ENCODE measurements around the gene ENOPH1. TPM values are rescaled to one million over a fixed set of nuclear protein-coding genes. Genes with fewer than 3 reads are reported as not detected.
A peak's percentile ranks its signal among the peaks of the same experiment; 100 is the strongest.

The ENOPH1 gene
- total and polyA plus RNA-seq, 9 of the 15 experiments (the other 6 are each of a cell fraction or from before 2014, with no cell fraction given): 29.8 to 71.4 (median 48.9) TPM

DNA sequence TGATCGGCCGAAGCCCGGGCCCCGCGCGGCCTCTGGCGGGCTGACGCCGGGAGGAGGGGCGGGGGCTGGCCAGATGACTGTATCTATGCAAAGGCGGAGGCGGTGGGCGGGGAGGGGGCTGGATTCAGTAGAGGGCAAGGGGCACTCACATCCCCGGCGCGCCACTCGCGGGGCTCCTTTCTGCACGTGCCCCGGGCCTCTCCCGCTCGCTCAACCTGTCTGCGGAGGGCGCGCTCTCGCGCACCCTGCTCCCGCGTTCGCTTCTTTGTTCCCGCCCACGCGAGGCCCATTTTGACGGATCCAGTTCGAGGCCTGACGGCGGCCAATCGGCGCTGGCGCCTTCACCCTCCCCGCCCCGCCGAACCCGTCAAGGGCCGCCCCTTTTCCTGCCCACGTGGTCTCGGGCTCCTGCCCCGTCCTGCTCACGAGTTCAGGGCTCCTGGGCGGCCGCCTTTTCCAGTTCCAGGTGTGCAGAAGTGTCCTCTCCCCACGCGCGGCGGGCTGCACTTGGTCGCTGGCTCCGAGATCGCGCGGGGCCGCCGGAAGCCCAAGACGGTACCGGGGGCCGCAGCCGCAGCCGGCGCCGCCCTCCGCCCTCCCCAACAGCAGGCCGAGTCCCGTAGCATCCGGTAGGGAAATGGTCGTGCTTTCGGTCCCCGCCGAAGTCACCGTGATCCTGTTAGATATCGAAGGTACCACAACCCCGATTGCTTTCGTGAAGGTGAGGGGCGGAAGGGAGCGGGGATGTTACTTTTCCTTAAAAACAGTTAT lies at the start of gene ENOPH1, which contains the start of gene HNRNPDL (continued):
- TF ChIP-seq NR2C2 (CRISPR knock-in tag; IDR thresholded peaks at IDR 0.05) (peak; percentile 63; the same call in 1 of the 2 replicates), NR2C2 (tag; IDR thresholded peaks at IDR 0.05) (peak; percentile 88), SP1 (CRISPR knock-in tag; IDR thresholded peaks at IDR 0.05) (peak; percentile 91), CREM (IDR thresholded peaks at IDR 0.05; ENCODE audit: low read depth) (peak; percentile 47), PRPF4 (IDR thresholded peaks at IDR 0.05; ENCODE audit: insufficient read depth, low read depth, low read length, poor library complexity, severe bottlenecking) (peak; percentile 47), SMARCB1 (IDR thresholded peaks at IDR 0.05; ENCODE audit: insufficient read length, low read depth) (no peak), MED1 (CRISPR knock-in tag; IDR thresholded peaks at IDR 0.05; ENCODE audit: borderline replicate concordance) (no peak), NONO (IDR thresholded peaks at IDR 0.05; ENCODE audit: low read depth in 2 of 2, low read length in 1 of 2) (0 out of 4 replicates have a peak, but pooled peaks of 1 of the 2 experiments have one; percentile 11), SAFB (IDR thresholded peaks at IDR 0.05; ENCODE audit: borderline replicate concordance, low read depth, low read length) (peak; percentile 73), ZNF764 (CRISPR knock-in tag; IDR thresholded peaks at IDR 0.05; ENCODE audit: low read depth) (no peak), GTF2E2 (tag; IDR thresholded peaks at IDR 0.05) (0 out of 2 replicates have a peak, but pooled peaks have one; percentile 1), HNRNPL (IDR thresholded peaks at IDR 0.05; ENCODE audit: low read depth, low read length) (peak; percentile 41; the same call in 1 of the 2 replicates), ZNF197 (CRISPR knock-in tag; IDR thresholded peaks at IDR 0.05; ENCODE audit: low read depth) (0 out of 2 replicates have a peak, but pooled peaks have one; percentile 8), ATF7 (IDR thresholded peaks at IDR 0.05) (peak; percentile 64; the same call in 1 of the 2 replicates)
- TF ChIP-seq, protein P1, sequence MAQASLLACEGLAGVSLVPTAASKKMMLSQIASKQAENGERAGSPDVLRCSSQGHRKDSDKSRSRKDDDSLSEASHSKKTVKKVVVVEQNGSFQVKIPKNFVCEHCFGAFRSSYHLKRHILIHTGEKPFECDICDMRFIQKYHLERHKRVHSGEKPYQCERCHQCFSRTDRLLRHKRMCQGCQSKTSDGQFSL (CRISPR knock-in tag; IDR thresholded peaks at IDR 0.05): peak; percentile 54; the same call in 1 of the 2 replicates
- TF ChIP-seq, protein P1 (tag; IDR thresholded peaks at IDR 0.05): no peak
- TF ChIP-seq, protein P2, sequence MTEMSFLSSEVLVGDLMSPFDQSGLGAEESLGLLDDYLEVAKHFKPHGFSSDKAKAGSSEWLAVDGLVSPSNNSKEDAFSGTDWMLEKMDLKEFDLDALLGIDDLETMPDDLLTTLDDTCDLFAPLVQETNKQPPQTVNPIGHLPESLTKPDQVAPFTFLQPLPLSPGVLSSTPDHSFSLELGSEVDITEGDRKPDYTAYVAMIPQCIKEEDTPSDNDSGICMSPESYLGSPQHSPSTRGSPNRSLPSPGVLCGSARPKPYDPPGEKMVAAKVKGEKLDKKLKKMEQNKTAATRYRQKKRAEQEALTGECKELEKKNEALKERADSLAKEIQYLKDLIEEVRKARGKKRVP (CRISPR knock-in tag; IDR thresholded peaks at IDR 0.05): no peak
- TF ChIP-seq, protein P3, sequence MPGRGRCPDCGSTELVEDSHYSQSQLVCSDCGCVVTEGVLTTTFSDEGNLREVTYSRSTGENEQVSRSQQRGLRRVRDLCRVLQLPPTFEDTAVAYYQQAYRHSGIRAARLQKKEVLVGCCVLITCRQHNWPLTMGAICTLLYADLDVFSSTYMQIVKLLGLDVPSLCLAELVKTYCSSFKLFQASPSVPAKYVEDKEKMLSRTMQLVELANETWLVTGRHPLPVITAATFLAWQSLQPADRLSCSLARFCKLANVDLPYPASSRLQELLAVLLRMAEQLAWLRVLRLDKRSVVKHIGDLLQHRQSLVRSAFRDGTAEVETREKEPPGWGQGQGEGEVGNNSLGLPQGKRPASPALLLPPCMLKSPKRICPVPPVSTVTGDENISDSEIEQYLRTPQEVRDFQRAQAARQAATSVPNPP (IDR thresholded peaks at IDR 0.05; ENCODE audit: borderline replicate concordance, insufficient read depth, insufficient read length): no peak
